Fibroblast of villous mesenchyme (primary cell): Measurements from ENCODE around the gene GRM3. TPM values are rescaled to one million over a fixed set of nuclear protein-coding genes. Genes with fewer than 3 reads are reported as not detected.

Experiments used
- DNase-seq: peaks from one replicate; pipeline ENCODE4 v3.0.0-alpha.2; 2010; ENCODE audit warnings: low read depth
- H3K4me3 ChIP-seq: 2 replicates; pipeline ENCODE4 v1.5.1; 2011; ENCODE audit warnings: low read depth, mild to moderate bottlenecking, low read length
- CTCF ChIP-seq: IDR thresholded peaks from 2 replicates; pipeline ENCODE4 v1.5.1; 2012; ENCODE audit warnings: low read depth, mild to moderate bottlenecking, low read length; ENCODE audit not compliant: insufficient read depth
- total RNA-seq: library from RNA; depleted of rRNA; stranded (reverse); fragments of >200 nt; gene quantifications from 2 replicates; pipeline ENCODE4 v1.2.3, GENCODE V29; 2012

The GRM3 gene
- total RNA-seq, 1 donor = not detected

- DNase-seq = no peak
- no peak for TF ChIP-seq CTCF
- no peak overlapping the region for H3K4me3 ChIP-seq
Observed at GRCh38 chr7:86645225-86645608, 1.5 kb downstream of the GRM3 start.

- DNase-seq = no peak
- no peak for TF ChIP-seq CTCF
- H3K4me3 ChIP-seq = no peak overlapping the region
Observed at GRCh38 chr7:86645676-86646276, 2.1 kb downstream of the GRM3 start.

GRCh38 chr7:86647385-86648094, 3.8 kb downstream of the GRM3 start:
- no peak for DNase-seq
- no peak overlapping the region for H3K4me3 ChIP-seq
- TF ChIP-seq CTCF = no peak

GRCh38 chr7:86648169-86648568, 4.5 kb downstream of the GRM3 start:
- TF ChIP-seq CTCF = no peak
- no peak overlapping the region for H3K4me3 ChIP-seq
- DNase-seq = no peak

GRCh38 chr7:86653919-86654659, 10.4 kb downstream of the GRM3 start:
- TF ChIP-seq CTCF = no peak
- no peak overlapping the region for H3K4me3 ChIP-seq
- no peak for DNase-seq

GRCh38 chr7:86657948-86658347, 14.2 kb downstream of the GRM3 start:
- DNase-seq = no peak
- TF ChIP-seq CTCF = no peak
- H3K4me3 ChIP-seq = no peak overlapping the region
